Hypothalamus (tissue), 51 donors: ENCODE data around the gene GNAZ.

Experiments
- DNase-seq, 51 donors: peaks; one replicate each; lab custom pipeline; 2025; lab: John Stamatoyannopoulos, UW

Gene GNAZ

GRCh38 chr22:23116506-23117263 is 46.4 kb downstream of the GNAZ start:
- peak in 7 of 51 donors; percentile 14 to 35 (median 27) for DNase-seq

DNA sequence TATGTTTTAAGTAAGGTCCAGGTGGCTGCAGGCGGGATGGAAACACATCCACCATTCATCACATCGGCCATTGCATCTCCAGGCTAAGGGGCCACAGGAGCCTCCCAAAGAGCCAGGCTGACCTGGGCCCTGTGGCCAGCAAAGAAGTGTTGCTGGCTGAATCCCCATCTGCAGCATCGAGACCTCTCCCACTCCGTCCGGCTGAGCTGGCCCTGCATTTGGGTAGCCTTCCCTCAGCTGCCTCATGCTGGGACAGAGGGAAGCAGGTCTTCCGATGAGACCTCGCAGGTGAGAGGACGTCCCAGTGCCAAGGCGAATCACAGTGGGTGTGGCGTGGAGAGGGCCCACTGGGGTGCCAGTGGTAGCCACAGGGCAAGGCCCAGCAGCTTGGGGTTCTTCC is 47.0 kb downstream of the GNAZ start:
- no peak for DNase-seq

GRCh38 chr22:23117891-23118646 is 47.8 kb downstream of the GNAZ start:
- no peak for DNase-seq

DNA sequence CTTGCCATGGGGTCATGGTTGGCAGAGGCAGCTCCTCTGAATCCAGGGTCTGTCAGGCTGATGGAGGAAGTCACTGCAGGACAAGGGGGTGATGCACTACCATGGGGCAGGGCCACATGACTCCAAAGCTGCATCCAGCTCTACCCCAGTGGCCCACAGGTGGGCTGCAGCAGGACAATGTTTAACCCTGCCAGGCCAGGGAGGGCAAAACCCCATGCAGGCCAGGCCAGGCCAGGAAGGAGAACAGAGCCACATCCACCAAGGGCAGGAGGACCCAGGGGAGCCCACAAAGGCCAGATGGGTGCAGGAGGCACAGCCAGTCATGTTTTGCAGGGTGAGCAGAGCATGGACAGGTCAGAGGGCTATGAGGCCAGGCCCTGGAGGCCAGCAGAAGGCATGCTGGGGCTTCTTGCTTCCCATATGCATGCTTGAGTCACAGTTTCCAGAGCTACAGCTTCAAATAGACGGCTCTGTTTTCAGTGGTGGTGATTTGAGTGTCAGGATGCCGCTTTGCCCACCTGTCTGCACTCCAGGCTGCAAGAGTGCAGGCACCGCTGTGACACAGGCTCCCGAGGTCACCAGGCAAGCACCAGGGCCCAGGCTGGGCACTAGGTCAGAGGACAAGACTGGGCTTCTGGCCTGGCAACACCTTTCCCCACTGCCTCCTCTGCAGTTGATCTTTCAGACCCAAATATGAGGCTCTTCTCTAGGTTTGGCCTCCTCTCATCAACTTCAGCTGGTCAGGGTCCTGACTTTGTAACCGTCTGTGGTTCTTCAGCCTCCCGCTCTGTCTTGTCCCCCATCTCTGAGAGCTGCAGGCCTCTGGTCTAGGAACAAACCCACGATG is 48.6 kb downstream of the GNAZ start:
- peak in 1 of 51 donors; percentile 19 for DNase-seq

DNA sequence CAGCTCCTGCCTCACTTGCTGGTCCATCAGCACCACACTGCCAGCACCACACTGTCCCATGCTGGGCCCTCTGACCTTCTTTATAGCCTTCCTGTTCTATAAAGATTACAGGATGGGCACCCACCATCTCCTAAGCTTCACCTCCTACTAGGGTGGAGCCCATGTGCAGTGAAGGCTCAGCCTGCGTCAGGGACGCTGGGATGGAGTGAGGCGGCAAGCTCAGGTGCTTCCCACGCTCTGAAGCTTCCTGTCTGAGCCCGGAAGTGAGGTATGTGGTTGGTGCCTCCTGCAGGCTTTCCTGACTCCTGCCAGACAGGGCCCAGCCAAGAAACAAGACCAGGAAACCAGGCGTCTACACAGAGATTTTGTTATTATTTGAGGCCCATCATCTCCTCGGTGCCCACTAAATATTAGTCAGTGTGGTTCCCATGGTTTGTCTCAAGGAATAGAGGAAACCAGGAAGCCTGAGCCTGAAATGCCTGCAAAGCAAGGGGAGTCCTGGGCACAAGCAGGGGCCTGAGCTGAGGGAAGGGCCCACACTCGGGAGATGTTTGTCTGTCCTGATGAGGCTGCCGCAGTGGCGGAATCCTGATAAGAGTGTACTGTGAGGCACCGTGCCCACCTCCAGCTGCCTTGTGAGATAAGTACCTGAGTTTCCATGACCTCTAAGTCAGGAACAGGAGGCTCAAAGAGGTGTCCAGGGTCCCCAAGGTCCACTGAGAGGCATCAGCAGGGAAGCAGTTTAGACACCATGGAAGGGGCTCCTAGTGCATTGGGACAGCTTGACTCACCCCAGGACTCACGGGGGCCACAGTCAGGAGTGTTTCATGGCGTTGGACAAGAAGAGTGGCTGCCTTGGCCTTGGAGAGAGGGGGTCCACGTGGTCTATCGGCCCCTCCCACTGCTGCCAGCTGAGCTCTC is 49.4 kb downstream of the GNAZ start:
- DNase-seq, result no peak

DNA sequence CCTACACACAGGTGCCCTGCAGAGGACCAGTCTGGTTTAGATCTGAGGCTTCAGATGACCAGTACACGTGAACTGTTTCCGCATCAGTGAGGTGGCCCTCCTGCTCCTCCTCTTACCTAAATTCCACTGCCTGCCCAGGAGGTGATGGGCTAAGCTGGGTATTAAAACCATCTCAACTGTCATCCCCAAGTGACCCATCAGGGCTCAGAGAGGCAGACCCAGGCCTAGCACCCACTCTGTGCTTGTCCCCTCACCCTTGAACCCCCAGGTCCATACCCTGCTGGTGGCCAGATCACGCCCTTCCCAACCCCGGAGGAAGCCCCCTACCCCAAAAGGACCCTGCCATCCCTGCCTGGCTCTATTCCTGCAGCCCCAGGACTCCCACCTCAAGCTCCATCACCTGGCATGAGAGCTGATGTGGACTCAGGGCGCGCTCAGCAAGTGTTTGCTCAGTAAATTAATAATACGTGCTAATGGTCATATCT is 50.1 kb downstream of the GNAZ start:
- DNase-seq, result no peak

DNA sequence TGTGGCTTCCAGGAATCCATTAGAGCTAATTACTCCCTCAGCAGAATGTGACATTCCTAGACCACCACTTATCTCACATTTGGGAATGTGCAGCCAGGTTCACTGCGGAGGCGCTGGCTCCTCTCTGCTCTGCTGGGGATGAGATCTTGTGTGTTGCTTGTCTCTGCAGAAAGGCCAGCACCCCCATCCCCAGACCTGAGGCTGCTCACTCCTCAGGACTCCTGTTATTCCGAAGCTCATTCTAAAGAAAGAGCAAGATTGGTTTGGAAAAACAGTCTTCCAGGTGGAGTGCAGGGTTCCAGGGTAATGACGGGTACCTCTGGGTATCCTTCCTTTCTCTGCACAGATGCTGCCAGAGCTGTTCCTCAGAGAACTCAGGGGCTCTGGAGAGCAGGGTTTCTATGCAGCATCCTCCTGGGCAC is 50.7 kb downstream of the GNAZ start:
- no peak for DNase-seq

DNA sequence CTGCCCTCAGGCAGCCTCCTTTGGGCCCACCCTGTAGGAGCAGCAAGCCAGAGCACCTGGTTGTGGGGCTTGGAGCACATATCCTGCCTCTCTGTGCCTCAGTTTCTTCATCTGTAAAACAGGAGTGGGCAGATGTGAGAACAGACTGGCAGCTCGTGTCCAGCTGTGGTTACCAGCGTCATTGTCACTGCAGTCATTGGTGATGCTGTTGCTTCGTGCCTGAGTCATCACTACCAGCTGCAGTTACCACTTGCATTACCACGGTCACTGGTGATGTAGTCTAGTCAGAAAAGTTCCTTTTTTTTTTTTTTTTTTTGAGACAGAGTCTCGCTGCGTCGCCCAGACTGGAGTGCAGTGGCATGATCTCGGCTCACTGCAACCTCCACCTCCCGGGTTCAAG is 51.1 kb downstream of the GNAZ start:
- DNase-seq, result peak in 6 of 51 donors; percentile 25 to 55 (median 34)

DNA sequence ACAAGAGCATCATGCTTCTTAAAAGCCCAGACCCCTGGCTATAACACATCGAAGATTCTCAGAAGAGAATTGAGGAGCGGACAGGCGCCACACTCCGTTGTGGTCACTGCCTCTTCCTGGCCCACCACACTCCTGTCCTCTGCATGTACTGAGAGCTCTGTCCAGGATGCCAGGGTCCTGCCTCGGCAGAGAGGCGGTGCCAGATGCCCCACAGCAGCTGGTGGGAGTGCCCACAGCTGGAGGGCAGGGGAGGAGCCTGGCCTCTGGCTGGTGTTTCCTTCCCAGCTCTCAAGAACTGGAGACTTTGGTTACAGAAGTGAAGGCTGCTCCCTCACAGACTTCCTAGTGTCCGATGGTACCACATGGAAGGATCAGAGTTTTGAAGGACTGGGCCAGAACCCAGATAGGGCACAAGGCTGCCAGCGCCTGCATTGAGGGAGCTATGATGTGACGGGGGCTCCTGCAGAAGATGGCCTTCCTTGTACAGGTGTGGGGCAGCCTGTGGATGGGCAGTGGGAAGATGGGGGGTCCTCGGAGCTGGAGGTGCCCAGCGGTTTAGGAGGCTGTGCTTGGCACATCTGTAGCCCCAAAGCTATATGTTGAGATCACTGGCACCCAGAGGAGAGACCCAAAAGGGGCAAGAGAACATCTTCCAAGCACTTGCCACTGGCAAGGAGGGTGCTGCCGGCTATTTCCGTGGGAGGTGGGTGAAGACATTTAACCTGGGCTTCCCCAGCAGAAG is 52.1 kb downstream of the GNAZ start:
- DNase-seq, result peak in 16 of 51 donors; percentile 15 to 66 (median 36)

- no peak for DNase-seq
These were observed 52.9 kb downstream of the GNAZ start for GRCh38 chr22:23122992-23123803.

DNA sequence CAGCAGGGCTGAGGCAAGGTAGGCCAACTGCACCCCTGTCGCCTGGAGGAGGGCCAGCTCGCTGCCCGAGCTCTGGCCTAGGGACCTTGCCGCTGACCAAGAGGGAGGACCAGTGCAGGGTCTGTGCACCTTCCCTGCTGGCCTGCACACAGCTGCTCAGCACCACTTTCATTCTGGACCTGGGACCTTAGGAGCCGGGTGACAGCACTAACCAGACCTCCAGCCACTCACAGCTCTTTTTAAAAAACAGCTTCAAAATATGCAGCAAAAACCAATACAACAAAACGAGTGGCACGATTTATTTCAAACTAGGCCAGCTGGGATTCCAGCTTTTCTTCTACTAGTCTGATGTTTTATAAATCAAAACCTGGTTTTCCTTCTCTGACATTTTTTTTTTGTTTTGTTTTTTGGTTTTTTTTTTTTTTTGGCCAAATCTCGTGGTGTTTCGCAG is 53.5 kb downstream of the GNAZ start:
- no peak for DNase-seq

DNA sequence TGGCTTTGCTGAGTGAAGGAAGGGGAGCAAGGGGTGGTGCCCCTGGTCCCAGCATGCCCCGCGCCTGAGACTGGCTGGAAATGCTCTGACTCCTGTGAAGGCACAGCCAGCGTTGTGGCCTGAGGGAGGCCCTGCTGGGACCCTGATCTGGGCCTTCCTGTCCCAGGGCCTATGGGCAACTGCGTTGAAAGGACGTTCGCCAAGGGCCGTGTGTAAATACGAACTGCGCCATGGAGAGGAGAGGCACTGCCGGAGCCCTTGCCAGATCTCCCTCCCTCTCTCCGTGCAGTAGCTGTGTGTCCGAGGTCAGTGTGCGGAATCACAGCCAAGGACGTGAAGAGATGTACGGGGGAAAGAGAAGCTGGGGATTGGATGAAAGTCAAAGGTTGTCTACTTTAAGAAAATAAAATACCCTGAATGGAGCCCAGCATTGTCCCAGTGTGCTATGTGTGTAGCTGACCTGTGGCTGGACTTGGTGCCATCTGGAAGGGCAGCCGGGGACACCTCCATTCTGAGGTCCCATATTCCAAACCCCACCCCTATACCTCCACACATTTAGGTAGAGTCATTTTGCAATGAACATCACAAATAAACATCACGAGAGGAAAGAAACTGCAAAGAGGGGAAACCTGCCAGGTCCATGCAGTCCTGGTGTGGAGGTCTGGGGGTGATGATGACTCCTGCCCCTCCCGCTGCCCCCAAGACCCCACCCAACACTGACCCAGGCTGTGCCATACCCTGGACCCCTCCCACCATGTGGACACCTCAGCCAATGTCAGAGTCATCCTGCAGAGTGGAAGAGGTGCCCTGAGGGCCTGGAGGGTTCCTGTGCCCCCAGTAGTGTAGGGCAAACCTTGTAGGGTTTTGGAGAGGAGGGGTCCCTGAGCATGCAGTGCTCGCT is 54.5 kb downstream of the GNAZ start:
- DNase-seq, result no peak

GRCh38 chr22:23125512-23126103 is 55.3 kb downstream of the GNAZ start:
- no peak for DNase-seq

DNA sequence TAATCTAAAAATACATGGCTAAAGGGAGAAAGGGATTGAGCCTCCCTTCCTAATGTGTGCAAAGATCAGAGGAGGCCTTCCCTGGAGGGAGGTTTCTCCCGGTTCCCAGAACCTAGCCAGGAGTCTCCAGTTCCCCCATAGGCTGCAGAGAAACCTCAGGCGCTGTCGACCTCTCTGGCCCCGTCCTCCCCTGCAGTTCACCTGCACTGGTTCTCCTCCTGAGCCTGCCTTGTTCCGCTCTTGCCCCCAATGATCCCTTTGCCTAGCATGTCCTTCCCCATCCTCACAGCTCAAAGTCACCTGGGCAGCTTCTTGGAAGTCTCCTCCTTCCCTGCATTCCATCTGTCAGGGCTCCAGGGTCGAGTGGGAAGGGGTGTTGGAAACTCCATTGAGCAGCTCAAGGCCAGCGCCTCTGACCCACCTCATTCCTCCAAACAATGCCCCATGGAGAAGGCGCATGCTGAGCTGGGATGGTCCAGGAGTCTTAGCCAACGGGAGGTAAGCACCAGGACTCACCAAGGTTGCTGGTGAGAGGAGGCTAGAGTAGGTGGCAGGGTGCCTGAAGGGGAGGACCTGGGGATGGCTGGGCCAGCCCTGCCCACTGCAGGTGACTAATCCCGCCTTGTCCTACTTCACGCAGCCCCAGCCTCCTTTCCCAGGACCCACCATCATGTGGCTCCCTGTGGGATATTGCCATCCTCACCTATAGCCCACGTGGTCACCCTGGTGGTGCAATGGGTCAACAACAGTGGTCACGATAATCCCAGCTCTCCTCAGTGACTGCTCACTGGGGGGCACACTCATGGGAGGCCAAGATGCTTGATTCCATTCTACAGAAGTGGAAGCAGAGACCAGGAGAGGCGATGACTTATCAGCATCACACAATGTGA is 56.1 kb downstream of the GNAZ start:
- no peak for DNase-seq

DNA sequence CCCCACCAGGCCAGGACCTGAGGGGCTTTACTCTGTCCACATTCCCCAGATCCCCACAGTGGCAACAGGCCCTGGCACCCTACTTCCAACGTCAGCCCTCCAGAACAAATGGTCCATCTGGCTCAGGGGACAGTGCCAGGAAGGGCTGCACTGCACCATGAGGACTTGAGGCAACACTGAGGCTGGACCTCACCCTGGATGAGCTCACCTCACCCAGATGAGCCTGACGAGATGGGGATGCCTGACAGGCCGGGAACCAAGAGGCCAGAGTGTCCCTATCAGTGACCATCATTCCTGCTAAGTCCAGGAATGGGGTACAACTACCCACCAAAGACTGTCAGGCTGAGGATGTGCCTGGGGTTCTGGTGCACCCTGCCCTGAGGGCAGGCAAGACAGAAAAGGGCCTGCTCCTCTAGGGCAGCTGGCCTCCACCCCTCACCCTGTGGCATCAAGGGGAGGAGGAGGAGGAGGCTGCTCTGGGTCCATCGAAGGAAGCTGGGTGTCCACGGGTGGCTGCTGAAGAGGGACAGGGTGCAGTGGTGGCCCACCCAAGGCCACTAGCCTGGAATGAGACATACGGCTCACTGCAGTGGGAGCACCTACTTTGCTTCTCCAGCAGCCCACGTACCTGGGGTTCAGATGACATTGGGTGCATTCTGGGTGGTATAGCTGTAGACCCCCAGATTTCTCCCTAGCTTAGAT is 56.9 kb downstream of the GNAZ start:
- no peak for DNase-seq
